IPS DF 19.7 (cell line): ENCODE measurements around the gene HTRA1.

Experiments used
- DNase-seq: peaks from one replicate; pipeline ENCODE4 v3.0.0-alpha.2; 2013; ENCODE audit warnings: low read depth, low spot score

Gene HTRA1

GRCh38 chr10:122454603-122455080 lies 6.7 kb upstream of the HTRA1 start, which contains the start of gene ARMS2:
ARMS2 (plus strand) TSS chr10:122454653; CDS start chr10:122454728, 75 bp downstream.
- no peak for DNase-seq

- no peak for DNase-seq
Observed at GRCh38 chr10:122455376-122456079, 5.8 kb upstream of the HTRA1 start.

DNA sequence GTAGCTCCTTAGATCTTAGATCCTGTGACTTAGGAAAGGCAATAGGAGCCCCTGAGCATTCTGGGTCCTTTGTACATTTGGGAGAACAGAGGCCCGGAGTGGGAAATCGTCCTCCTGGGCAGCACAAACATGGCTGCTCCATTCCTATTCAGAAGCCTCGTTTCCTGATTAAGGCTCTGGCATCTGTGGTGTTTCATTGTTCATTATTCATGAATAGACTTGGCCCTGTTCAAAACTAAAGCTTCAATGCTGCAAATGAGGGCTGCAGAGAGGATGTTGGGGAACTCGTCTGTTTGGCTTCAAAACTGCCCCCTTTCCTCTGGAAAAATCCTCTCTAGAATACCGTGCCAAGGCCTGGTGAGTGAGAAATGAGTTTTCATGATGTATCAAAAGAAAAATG lies 3.4 kb upstream of the HTRA1 start:
- no peak for DNase-seq

- no peak for DNase-seq
Observed at GRCh38 chr10:122458693-122459092, 2.7 kb upstream of the HTRA1 start.

DNA sequence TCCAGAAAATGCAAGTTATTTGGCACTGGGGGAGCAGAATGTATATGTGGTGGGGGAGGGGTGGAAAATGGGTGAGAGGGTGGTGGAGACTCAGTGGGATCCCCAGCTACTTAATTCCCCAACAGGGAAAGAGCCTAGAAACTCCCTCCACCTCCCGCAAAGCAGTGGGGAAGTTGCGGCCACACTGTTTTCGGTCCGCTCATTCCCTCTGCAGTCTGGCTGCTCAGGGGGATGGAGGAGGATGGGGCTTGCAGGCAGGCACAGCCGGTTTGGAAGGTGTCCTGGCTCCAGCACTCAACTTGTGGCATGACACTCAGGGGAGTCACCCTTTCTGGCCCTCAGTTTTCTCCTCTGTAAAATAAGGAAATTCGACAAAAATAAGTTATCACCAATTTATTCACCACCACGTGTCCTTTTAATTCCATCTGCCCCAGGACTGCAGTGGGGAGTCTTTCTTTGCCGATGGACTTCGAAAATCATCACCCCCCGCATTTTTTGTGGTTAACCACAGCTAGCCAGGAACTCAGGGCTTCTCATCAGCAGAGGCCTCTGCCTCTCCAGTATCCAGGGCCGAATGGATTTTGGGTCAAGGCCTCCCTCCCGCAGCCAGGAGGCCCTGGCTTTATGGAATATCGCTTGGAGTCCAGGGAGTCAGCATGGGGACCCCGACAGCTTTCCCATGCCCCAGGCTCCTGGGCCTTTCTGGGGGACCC lies 1.6 kb upstream of the HTRA1 start:
- no peak for DNase-seq

- no peak for DNase-seq
Observed at GRCh38 chr10:122460891-122461293, 461 bp upstream of the HTRA1 start.

DNA sequence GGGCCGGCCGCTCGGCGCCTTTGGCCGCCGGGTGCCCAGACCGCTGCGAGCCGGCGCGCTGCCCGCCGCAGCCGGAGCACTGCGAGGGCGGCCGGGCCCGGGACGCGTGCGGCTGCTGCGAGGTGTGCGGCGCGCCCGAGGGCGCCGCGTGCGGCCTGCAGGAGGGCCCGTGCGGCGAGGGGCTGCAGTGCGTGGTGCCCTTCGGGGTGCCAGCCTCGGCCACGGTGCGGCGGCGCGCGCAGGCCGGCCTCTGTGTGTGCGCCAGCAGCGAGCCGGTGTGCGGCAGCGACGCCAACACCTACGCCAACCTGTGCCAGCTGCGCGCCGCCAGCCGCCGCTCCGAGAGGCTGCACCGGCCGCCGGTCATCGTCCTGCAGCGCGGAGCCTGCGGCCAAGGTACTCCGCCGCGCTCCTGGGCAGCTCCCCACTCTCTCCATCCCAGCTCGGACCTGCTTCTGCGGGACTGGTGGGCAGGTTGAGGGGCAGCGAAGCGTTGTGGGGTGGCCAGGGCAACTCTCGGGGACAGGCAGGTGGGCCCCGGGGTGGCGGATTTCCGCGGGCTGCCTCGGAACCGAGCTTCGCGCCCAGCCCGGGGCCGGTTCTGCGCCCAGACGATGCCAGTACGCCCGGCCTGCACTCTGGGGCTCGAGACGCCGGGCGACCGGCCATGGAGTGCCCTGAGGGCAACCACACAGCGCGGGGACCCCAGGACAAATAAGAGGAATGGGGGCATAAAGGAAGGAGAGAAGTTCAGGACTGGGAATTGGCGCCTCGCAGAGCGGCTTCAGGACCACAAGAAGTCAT lies 578 bp downstream of the HTRA1 start:
- no peak for DNase-seq

- no peak for DNase-seq
Observed at GRCh38 chr10:122462533-122463465, 1.4 kb downstream of the HTRA1 start.

DNA sequence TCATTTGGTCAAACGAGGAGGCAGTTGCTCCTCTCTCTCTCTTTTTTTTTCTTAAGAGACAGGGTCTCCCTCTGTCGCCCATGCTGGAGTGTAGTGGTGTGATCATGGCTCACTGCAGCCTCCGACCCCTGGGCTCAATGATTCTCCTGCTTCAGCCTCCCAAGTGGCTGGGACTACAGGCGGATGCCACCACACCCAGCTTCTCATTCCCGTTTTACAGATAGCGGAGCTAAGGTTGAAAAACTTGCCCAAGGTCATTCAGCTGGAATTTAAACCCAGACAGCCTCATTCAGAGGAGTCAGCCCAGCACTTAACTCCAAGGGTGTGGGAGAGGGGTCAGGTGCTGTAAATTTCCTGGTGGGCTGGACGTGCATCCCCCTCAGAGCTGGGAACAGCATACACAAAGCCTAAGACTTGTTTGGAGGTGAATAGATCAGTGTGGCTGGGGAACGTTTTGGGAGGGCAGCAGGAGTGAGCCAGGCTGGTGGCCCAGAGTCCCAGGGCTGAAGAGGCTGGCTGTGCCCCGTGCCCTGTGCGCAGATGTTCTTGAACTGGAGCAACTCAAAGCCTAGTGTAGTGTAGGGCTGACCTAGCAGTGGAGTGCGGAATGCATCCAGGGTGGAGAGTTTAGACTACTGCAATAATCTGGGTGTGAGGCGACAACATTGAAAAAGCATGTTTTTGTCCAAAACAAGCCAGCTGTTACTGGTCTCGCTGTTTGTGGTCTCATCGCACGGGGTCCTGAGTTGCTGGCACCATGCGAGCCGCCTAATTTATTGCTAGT lies 2.3 kb downstream of the HTRA1 start:
- no peak for DNase-seq

GRCh38 chr10:122464250-122464510 lies 2.8 kb downstream of the HTRA1 start:
- DNase-seq = no peak

DNA sequence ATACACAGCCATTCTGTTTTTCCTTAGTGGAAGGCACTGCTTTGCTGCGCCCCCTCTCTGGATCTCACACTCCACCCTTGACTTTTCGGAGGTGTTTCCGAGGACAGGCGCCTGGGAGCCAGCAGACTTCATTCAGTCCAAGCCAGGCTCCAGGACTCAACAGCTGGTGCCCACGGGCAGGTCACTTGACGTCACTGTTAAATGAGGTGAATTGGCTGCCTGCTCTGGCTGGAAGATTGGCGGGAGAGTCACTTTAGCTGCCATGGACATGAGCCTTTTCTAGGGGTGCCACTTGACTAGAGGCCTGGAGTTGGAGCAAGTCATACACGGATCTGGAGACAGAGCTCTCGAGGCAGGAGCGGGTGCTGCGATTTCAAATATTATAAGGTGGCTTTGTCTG lies 3.2 kb downstream of the HTRA1 start:
- no peak for DNase-seq

DNA sequence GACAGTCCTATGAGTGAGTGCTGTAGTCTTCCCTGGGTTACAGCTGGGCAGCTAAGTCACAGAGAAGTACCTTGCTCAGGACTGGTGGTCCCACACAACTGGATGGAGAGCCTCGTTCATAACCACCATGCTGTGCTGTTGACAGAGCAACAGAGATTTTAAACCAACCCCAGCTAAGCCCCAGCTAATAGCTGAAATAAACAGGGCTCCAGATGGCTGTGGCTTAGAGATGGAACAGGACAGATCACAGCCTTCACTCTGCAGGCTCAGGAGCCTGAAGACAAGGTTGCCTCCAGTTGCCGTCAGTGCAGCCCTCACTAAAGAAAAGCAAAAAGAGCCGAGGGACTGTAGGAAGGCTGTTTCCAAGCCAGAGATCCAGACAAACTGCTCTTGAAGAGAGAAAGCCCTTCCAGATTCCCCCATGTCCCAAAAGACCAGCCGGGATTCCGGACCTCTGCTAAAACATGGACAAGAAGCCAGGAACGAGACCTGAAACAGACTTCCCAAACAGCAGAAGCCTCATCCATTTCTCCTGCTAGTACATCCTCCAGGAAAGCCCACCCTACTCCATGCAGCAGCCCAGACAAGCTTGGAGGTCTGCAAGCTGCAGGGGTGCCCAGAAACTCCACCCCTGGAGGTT lies 4.2 kb downstream of the HTRA1 start:
- no peak for DNase-seq

DNA sequence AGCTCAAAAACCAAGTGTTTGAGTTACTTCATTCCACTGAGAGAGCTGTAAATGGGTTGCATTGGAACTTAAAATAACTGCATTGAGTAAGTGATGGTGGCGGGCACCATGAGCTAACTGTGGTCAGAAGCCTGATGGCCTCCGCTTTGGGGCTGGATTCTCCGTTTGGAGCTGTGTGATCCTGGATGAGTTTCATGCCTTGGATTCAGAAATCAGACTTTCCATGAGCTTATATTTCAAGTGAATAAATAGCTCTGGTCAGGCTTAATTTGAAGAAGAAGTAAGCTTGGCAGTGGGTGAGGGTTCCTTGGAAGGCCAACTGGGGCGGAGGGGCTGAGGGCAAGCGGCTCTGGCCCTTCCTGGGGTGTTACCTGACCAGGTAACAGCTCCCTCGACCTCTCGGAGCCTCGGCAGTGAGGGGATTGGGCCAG lies 5.6 kb downstream of the HTRA1 start:
- DNase-seq = no peak

GRCh38 chr10:122467701-122468100 lies 6.3 kb downstream of the HTRA1 start:
- no peak for DNase-seq

DNA sequence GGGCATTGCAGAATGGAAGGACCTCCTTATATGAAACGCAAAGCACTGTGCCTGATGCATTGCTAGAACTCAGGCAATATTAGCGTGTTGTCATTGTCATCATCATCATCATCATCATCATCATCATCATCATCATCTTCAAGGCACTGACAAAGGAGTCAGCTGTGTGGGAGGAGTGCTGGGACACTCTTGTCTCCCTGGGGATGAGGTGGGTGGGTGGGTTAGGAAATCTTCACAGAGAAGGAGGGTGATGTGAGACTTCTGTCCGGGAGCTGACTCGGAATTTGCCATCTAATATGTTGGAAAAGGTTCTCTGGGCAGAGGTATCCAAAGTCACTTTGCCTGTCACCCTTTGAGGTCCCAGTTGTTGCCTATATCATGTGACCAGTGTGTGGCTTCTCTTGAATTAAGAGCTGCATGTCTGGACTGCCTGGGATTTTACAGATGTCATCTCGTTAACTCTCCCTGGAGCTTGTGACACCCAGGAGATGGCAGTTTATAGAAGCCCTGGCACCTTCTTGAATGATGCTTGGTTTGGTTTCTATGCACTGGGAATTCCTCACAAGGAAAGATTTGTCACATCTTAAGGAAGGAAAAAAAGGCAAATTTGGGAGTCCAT lies 7.1 kb downstream of the HTRA1 start:
- no peak for DNase-seq

DNA sequence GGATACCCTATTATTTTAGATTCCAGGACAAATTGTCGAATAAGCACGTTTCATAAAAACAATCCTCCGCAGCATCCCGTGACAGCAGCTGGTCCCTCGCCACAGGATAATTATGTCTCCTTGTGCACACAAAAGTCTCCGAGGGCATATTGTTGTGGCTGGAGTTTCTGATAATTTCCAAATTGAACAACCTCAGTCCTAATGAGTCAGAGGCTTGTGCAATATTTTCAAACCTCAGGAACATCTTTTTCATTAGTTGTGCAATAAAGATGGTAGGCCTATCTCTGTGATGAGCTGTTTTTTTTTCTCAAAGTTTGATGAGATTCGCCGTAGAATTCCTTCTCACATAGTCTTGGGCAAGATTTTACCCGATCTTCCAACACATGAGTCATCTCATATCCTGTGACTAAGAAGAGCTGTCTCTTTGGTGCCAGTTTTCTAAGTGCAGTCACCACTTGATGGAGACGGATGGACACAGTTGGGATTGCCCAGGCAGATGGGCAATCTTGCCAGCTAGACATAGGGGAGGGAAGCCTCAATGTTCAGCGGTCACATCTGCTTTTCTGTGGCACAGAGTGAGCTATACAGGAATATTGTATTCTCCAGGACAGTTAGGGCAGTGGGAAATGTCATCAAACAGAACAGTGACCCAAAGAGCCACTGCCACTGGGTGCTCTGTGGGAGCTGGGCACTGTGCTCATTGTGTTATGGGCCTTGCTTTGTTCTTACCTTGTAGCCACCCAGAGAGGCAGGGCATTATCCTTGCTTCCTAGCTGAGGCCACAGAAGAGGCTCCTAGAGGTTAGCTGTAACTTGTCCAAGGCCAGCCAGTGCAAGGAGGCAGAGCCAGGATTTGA lies 7.8 kb downstream of the HTRA1 start:
- no peak for DNase-seq

DNA sequence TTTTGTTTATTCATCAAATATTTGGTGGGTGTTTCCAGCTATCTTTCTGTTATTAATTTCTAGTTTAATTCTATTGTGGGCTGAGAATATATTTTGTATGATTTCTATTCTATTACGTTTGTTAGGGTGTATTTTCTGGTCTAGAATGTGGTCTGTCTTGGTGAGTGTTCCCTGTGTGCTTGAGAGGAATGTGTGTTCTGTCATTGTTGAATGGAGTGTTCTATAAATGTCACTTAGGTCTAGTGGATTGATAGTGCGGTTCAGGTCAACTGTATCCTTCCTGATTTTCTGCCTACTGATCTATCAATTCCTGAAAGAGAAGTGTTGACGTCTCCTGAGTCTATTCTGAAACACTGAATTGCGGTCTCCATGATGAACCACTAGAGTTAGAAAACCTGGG lies 8.5 kb downstream of the HTRA1 start:
- no peak for DNase-seq

GRCh38 chr10:122471531-122472177 lies 10.3 kb downstream of the HTRA1 start:
- no peak for DNase-seq
